Colon (tissue), 2 donors: Measurements from ENCODE around the gene GRIK4.

ENCODE experiments used
- FAIRE-seq: peaks from 2 replicates; lab custom pipeline; 2012; peaks lifted over from hg19 to GRCh38; lab: Jason Lieb, UNC
- donor health status: control.
- donor health status: control.

Gene GRIK4

GRCh38 chr11:120525261-120526171 lies 14.0 kb downstream of the GRIK4 start:
- no peak for FAIRE-seq

- FAIRE-seq, result no peak
These were observed 14.7 kb downstream of the GRIK4 start for GRCh38 chr11:120526241-120526640.

DNA sequence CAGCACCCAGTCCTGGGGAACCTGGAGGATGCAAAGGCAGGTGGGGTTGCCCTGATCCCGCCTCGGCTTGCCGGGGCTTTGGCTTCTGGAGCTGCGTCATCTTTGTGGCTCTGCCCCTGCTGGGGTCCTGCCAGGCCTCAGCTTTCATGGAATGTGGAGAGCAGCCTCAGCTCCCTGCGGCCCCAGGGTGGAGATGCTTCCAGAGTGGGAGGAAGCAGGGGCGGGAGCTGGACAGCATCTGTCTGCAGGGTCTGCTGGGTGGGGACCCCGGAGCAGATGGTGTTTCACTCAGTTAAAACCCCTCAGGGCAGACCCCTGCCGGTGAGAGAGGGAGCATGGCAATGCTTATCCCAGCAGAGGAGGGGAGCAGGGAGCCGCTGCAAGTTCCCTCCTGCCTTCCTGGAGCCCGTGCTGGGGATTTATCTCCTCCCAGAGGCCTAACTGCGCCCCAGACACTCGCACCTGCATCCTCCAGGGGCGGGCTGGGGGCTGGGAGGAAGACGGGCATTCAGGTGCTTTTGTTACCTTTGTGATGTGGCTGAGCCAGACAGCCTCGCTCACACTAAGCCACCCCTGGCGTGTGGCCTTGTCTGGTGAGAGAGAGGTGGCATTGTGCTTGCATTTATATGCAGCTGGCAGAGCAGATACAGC lies 15.7 kb downstream of the GRIK4 start:
- no peak for FAIRE-seq

GRCh38 chr11:120528749-120529148 lies 17.2 kb downstream of the GRIK4 start:
- FAIRE-seq, result no peak

GRCh38 chr11:120529214-120529613 lies 17.7 kb downstream of the GRIK4 start:
- FAIRE-seq, result no peak

DNA sequence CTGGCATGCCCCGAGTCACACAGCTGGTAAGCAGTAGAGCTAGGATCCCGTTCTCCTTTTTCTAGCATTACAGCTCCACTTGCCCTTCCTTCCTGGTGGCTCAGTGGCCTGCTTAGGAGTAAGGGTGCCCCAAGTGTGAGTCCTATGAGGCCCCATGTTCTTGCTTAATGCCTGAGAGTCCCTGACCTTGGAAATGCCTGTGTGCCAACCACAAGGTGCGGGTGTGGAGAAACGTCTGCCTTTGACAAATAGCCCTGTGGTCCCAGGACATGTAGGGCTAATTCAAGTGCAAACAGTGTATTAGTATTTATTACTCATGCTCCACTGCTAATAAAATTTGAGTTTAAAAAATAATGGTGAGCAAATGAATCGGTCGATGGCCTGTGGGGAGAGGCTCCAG lies 18.4 kb downstream of the GRIK4 start:
- no peak for FAIRE-seq

- no peak for FAIRE-seq
These were observed 20.7 kb downstream of the GRIK4 start for GRCh38 chr11:120532082-120532831.

DNA sequence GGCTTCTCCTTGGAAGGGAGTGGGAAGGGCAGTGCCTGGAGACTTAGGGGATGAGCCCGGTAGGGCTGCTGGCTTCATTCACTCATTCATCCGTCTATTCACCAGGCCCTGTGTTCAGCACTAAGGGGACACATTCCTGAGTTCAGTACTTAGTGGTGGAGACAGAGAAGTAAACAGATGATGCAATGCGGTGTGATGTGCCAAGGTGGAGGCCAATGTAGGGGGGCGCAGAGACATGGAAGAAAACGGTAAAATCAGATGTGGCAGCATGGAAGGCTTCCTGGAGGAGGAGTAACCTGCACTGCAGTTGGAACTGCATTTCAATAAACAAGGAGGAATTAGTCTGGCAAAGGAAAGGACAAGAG lies 21.3 kb downstream of the GRIK4 start:
- FAIRE-seq, result no peak

DNA sequence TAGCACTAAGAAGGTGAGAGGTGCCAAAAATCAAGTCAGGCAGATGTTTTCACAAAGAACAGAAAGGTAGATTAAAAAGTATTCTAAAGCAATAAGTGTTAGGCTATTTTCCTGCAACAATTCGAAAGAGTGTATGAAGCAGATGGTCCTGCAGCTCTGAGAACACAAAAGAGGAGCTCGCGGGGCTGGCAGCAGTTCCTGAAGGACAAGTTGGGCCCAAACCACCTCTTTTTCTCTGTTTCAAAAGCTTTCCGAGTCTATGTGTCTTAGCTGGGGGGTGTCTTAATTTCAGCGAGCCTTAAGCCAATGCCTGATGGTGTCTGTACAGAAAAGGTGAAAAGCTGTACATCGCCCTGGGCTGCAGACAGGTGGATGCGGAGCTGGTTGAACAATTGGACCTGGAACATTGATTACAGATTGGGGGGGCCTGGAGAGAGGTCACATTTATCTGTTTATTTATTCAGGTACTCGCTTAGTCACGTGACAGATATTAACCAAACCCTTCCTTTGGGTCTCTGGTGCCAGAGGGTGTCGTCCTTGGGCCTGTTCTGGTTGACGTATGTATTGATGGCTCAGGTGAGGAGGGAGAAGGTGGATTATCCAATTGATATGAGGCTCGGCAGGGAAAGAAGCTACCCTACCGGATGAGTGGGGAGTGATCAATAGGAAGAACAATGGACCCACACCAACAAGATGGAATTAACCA lies 24.7 kb downstream of the GRIK4 start:
- no peak for FAIRE-seq

- FAIRE-seq, result no peak
These were observed 25.2 kb downstream of the GRIK4 start for GRCh38 chr11:120536797-120537169.

DNA sequence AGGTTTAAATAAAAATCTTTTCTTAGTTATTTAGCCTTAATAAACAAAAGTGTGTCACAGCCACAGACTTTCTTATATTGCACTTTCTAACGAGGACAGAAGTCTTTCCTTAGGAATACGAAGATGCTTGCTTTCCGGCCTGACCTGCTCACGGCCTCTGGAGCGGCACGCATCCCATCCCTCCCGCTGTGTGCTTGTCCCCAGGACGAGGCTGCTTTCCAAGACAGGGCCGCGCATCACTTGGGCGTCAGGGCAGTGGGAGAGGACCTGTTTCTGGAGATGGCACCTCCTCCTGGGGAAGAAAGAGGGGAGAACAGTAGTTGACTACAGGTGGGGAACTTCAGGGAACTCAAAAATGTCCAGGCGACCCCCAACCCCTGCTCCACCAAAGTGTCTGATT lies 26.4 kb downstream of the GRIK4 start:
- no peak for FAIRE-seq

GRCh38 chr11:120538707-120539106 lies 27.2 kb downstream of the GRIK4 start:
- no peak for FAIRE-seq

- no peak for FAIRE-seq
These were observed 28.3 kb downstream of the GRIK4 start for GRCh38 chr11:120539667-120540369.

DNA sequence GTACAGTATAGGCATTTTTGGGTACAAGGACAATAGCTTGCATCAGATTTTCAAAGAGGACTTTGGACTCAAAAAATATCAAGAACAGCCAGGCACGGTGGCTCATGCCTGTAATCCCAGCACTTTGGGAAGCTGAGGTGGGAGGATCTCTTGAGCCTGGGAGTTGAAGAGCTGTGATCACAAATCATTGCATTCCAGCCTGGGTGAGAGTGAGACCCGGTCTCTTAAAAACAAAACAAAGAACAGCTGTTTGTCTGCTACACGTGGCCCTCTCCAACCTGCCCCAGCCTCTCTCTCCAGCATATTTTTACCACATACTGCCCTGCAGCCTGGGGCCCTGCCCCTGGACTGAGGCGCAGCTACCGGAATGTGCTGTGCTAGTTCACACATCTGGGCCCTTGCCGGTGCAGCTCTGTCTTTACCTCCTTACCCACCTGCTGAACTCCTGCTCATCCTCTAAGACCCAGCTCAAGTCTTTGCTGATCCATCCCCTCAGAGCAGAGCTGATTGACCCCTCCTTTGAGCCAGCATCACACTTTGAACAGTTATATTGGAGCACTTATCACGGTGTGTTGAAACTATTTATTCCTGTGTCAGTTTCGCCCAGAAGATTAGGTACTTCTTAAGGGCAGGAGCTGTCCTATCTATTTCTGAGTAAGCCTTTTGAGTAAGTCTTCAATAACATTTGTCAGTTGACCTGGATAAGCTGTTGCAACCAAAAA lies 29.4 kb downstream of the GRIK4 start:
- FAIRE-seq, result no peak

- FAIRE-seq, result no peak
These were observed 32.1 kb downstream of the GRIK4 start for GRCh38 chr11:120543521-120544215.

- no peak for FAIRE-seq
These were observed 34.3 kb downstream of the GRIK4 start for GRCh38 chr11:120545813-120546212.

GRCh38 chr11:120546312-120547205 lies 35.0 kb downstream of the GRIK4 start:
- FAIRE-seq, result no peak

DNA sequence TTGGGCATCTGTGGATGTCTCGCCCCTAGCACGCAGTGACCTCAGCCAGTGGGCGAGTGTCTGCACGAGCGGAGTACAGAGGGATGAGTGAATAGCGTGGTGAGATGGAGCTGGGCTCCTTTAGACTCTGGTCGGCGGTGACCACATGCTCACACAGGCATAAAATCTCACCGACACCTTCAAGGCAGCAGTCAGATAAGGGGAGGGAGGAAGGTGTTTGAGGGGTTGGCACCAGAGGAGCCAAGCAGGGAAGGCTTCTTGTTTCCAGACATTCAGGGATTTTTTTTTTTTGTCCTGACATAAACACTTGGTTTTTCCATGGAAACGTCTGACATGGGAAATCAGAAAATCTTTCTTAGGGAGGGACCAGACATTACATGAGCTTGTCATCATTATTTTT lies 35.8 kb downstream of the GRIK4 start:
- no peak for FAIRE-seq
